HCT116 (cell line): ENCODE measurements around the gene LARP1. TPM values are rescaled to one million over a fixed set of nuclear protein-coding genes. Genes with fewer than 3 reads are reported as not detected.

ENCODE experiments used
- ATAC-seq: fragments of 200-7000 bp; cut with Tn5 transposase; 2 replicates; pipeline ENCODE4 v1.9.1; 2020; ENCODE audit warnings: mild to moderate bottlenecking, moderate library complexity
- BruUV-seq: library from RNA; stranded (reverse); fragments of 400-500 nt; replicated peaks from 2 replicates; lab custom pipeline; 2021; lab: Mats Ljungman, UMichigan
- CTCF ChIA-PET: fragments of 300-600 bp; sonication (Branson Sonifier 250); formaldehyde crosslinking; loops from one replicate; lab custom pipeline; 2021; ENCODE audit warnings: antibody characterized with exemption; lab: Charles Lee
- POLR2A ChIA-PET: fragments of 300-600, 350-600 bp; sonication (Branson Sonifier 250); formaldehyde crosslinking; loops from one replicate; lab custom pipeline; 2021; ENCODE audit warnings: antibody characterized with exemption; lab: Charles Lee
- RAD21 ChIA-PET, 2 experiments: fragments of 300-600 bp; sonication (Branson Sonifier 250); formaldehyde crosslinking; loops; one replicate each; lab custom pipeline; 2023; ENCODE audit warnings: low total read pairs in 2 of 2; ENCODE audit not compliant: uncharacterized antibody in 2 of 2, unreplicated experiment in 2 of 2, low non-redundant PET in 1 of 2; lab: Charles Lee
- DNase-seq: peaks from one replicate; pipeline ENCODE4 v3.0.0-alpha.2; 2010; ENCODE audit warnings: low read depth, low spot score
- H2AFZ ChIP-seq: fragments of 200-600 bp; shearing (Covaris generic), sonication (generic); 2 replicates; pipeline ENCODE4 v1.6.1; 2017; ENCODE audit warnings: low read depth, mixed run types, mixed read lengths, antibody characterized with exemption, low read length; ENCODE audit not compliant: poor library complexity, severe bottlenecking
- H3K27ac ChIP-seq: 2 replicates; pipeline ENCODE4 v1.5.1; 2012; ENCODE audit warnings: low read depth, low read length
- H3K27me3 ChIP-seq: fragments of 200-600 bp; sonication (generic); 2 replicates; pipeline ENCODE4 v1.6.1; 2016; ENCODE audit warnings: mixed run types, low read length, mixed read lengths; ENCODE audit not compliant: insufficient read depth
- H3K36me3 ChIP-seq, 2 experiments: fragments of 200-500 bp in 1 of 2; fragments of 200-600 bp in 1 of 2; sonication (Bioruptor generic) in 1 of 2; sonication (generic) in 1 of 2; 2 replicates each; pipeline versions ENCODE4 v1.5.1 to v1.6.1; 2014 to 2016; ENCODE audit warnings: low read length in 2 of 2, inconsistent platforms in 1 of 2, mixed read lengths in 1 of 2, mixed run types in 1 of 2; ENCODE audit not compliant: insufficient read depth in 2 of 2, control insufficient read depth in 1 of 2
- H3K4me1 ChIP-seq, 2 experiments: fragments of 200-600 bp in 1 of 2; sonication (generic) in 1 of 2; 2 replicates each; pipeline versions ENCODE4 v1.5.1 to v1.6.1; 2012 to 2017; ENCODE audit warnings: low read length in 2 of 2, inconsistent platforms in 1 of 2, mild to moderate bottlenecking in 1 of 2, mixed read lengths in 1 of 2, mixed run types in 1 of 2, moderate library complexity in 1 of 2; ENCODE audit not compliant: insufficient read depth in 2 of 2, control insufficient read depth in 1 of 2
- H3K4me2 ChIP-seq: fragments of 200-600 bp; sonication (generic); 2 replicates; pipeline ENCODE4 v1.6.1; 2017; ENCODE audit warnings: mixed run types, low read length, mixed read lengths
- H3K4me3 ChIP-seq, 2 experiments: fragments of 200-600 bp in 1 of 2; sonication (generic) in 1 of 2; replicated peaks in 1 of 2; 2 replicates each; pipeline ENCODE4 v1.5.1; 2011 to 2016; ENCODE audit warnings: low read length in 2 of 2, control low read depth in 1 of 2, low read depth in 1 of 2, mild to moderate bottlenecking in 1 of 2, mixed read lengths in 1 of 2, mixed run types in 1 of 2
- H3K79me2 ChIP-seq: fragments of 200-600 bp; sonication (generic); 2 replicates; pipeline ENCODE4 v1.6.1; 2017; ENCODE audit warnings: mild to moderate bottlenecking, mixed run types, low read length, moderate library complexity, mixed read lengths; ENCODE audit not compliant: insufficient read depth
- H3K9ac ChIP-seq: fragments of 200-600 bp; sonication (generic); 2 replicates; pipeline ENCODE4 v1.6.1; 2016; ENCODE audit warnings: low read length, mixed read lengths
- H3K9me2 ChIP-seq: fragments of 200-600 bp; sonication (generic), shearing (Covaris generic); 2 replicates; pipeline ENCODE4 v1.6.1; 2017; ENCODE audit warnings: mixed run types, mild to moderate bottlenecking, moderate library complexity; ENCODE audit not compliant: insufficient read depth
- H3K9me3 ChIP-seq, 2 experiments: fragments of 200-500 bp in 1 of 2; fragments of 200-600 bp in 1 of 2; sonication (Bioruptor generic) in 1 of 2; sonication (generic) in 1 of 2; 2 replicates each; pipeline ENCODE4 v1.6.1; 2014 to 2017; ENCODE audit warnings: low read length in 2 of 2, mixed read lengths in 2 of 2, inconsistent platforms in 1 of 2, low read depth in 1 of 2, mild to moderate bottlenecking in 1 of 2, mixed run types in 1 of 2, moderate library complexity in 1 of 2; ENCODE audit not compliant: control insufficient read depth in 1 of 2, insufficient read depth in 1 of 2
- H4K20me1 ChIP-seq: fragments of 200-600 bp; sonication (generic), shearing (Covaris generic); 2 replicates; pipeline ENCODE4 v1.6.1; 2017; ENCODE audit warnings: mixed run types, mild to moderate bottlenecking, moderate library complexity; ENCODE audit not compliant: insufficient read depth
- ELF1 ChIP-seq: IDR thresholded peaks from 2 replicates; pipeline ENCODE4 v1.6.1; 2012; ENCODE audit warnings: low read depth, borderline replicate concordance
- ZFX ChIP-seq: fragments of 450-650 bp; IDR thresholded peaks from 2 replicates; pipeline ENCODE4 v1.6.1; 2017
- intact Hi-C: fragments of 100-400 bp; cut with micrococcal nuclease; formaldehyde crosslinking; loops from 2 replicates; pipeline ENCODE4 v1.10.0; 2022
- total RNA-seq: library from RNA; stranded (reverse); gene quantifications from one replicate; pipeline ENCODE4 v1.2.1, GENCODE V29; 2021; ENCODE audit not compliant: unreplicated experiment
- TF ChIP-seq, protein P1 (sequence below): IDR thresholded peaks from 2 replicates; pipeline ENCODE4 v1.6.1; 2011; ENCODE audit warnings: mild to moderate bottlenecking, low read length, moderate library complexity; ENCODE audit not compliant: insufficient replicate concordance; ENCODE audit errors: extremely low read depth
- TF ChIP-seq, protein P2 (sequence below): IDR thresholded peaks from 2 replicates; pipeline ENCODE4 v1.6.1; 2012; ENCODE audit warnings: low read depth

Gene LARP1
- total RNA-seq, 1 experiment from 2014 or later: 201 TPM

DNA sequence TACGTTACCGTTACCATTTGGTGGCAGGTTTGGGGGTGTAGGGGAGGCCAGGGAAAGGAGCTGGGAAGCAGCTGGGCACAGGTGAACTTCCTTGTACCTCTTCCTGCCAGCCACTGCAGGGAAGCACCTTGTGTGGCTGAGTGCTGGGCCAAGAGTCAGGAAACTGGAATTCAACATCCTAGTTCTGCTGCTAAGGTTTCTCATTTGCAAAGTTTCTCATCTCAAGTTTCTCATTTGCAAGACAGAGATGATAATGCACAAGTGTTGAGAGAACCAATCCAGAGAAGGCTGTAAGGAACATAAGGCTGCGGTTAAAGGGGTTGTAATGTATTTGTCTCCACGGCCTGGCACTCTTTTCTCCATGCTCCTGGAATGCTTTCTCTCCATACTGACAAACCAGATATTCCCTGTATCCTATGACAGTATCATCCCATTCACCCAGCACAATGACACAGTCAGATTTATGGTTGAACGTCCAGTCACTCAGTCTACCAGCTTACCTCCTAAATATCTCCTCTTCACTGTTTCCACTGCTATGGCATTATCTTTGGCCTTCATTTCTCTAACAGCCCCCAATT is 33.6 kb upstream of the LARP1 start:
- no peak for DNase-seq
- Histone ChIP-seq H3K4me2 (no peak overlapping the region), H4K20me1 (no peaks in the 10 kb centered on the region), H3K79me2 (no peaks in the 10 kb centered on the region), H2AFZ (no peak overlapping the region), H3K4me3 (no peak overlapping the region), H3K27me3 (no peaks in the 10 kb centered on the region), H3K4me1 (no peaks in the 10 kb centered on the region), H3K9me3 (no peaks in the 10 kb centered on the region), H3K9ac (no peak overlapping the region), H3K9me2 (no peaks in the 10 kb centered on the region), H3K27ac (no peak overlapping the region), H3K36me3 (no peaks in the 10 kb centered on the region)
- no TSS peak for BruUV-seq
- no peak for ATAC-seq
- ChIA-PET POLR2A (no interaction called here), RAD21 (no interaction called here), CTCF (no interaction called here)
- intact Hi-C loops: no loop called here
- TF ChIP-seq, protein P1, sequence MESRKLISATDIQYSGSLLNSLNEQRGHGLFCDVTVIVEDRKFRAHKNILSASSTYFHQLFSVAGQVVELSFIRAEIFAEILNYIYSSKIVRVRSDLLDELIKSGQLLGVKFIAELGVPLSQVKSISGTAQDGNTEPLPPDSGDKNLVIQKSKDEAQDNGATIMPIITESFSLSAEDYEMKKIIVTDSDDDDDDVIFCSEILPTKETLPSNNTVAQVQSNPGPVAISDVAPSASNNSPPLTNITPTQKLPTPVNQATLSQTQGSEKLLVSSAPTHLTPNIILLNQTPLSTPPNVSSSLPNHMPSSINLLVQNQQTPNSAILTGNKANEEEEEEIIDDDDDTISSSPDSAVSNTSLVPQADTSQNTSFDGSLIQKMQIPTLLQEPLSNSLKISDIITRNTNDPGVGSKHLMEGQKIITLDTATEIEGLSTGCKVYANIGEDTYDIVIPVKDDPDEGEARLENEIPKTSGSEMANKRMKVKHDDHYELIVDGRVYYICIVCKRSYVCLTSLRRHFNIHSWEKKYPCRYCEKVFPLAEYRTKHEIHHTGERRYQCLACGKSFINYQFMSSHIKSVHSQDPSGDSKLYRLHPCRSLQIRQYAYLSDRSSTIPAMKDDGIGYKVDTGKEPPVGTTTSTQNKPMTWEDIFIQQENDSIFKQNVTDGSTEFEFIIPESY: no peak
- TF ChIP-seq ELF1 (no peak), ZFX (no peak)
- TF ChIP-seq, protein P2, sequence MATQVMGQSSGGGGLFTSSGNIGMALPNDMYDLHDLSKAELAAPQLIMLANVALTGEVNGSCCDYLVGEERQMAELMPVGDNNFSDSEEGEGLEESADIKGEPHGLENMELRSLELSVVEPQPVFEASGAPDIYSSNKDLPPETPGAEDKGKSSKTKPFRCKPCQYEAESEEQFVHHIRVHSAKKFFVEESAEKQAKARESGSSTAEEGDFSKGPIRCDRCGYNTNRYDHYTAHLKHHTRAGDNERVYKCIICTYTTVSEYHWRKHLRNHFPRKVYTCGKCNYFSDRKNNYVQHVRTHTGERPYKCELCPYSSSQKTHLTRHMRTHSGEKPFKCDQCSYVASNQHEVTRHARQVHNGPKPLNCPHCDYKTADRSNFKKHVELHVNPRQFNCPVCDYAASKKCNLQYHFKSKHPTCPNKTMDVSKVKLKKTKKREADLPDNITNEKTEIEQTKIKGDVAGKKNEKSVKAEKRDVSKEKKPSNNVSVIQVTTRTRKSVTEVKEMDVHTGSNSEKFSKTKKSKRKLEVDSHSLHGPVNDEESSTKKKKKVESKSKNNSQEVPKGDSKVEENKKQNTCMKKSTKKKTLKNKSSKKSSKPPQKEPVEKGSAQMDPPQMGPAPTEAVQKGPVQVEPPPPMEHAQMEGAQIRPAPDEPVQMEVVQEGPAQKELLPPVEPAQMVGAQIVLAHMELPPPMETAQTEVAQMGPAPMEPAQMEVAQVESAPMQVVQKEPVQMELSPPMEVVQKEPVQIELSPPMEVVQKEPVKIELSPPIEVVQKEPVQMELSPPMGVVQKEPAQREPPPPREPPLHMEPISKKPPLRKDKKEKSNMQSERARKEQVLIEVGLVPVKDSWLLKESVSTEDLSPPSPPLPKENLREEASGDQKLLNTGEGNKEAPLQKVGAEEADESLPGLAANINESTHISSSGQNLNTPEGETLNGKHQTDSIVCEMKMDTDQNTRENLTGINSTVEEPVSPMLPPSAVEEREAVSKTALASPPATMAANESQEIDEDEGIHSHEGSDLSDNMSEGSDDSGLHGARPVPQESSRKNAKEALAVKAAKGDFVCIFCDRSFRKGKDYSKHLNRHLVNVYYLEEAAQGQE: no peak
